ENCODE measurements around the gene POLE. TPM values are rescaled to one million over a fixed set of nuclear protein-coding genes. Genes with fewer than 3 reads are reported as not detected.

POLE gene
- total RNA-seq, 1 experiment from 2014 or later: 144 TPM

GRCh38 chr12:132593521-132593920 is 93.6 kb downstream of the POLE start (continued):
- no peak for TF ChIP-seq CREB1 (CRISPR knock-in tag; IDR thresholded peaks at IDR 0.05)
- no peak for TF ChIP-seq STAT6 (CRISPR knock-in tag; conservative IDR thresholded peaks at IDR 0.05; ENCODE audit: low read depth)
- no peak for TF ChIP-seq ZNF121 (CRISPR knock-in tag; IDR thresholded peaks at IDR 0.05)
- no peak for TF ChIP-seq ZNF138 (CRISPR knock-in tag; conservative IDR thresholded peaks at IDR 0.05)
- no peak for TF ChIP-seq NR2C2 (CRISPR knock-in tag; IDR thresholded peaks at IDR 0.05)
- TF ChIP-seq FOXP1 (CRISPR knock-in tag; IDR thresholded peaks at IDR 0.05; ENCODE audit: borderline replicate concordance): no peak
- no peak for TF ChIP-seq ELF4 (CRISPR knock-in tag; IDR thresholded peaks at IDR 0.05; ENCODE audit: low read depth)
- TF ChIP-seq ZNF512 (CRISPR knock-in tag; IDR thresholded peaks at IDR 0.05; ENCODE audit: borderline replicate concordance): no peak
- TF ChIP-seq NR3C1 (CRISPR knock-in tag; conservative IDR thresholded peaks at IDR 0.05; ENCODE audit: low read depth): no peak
- no peak for TF ChIP-seq ETV6 (CRISPR knock-in tag; IDR thresholded peaks at IDR 0.05)
- no peak for TF ChIP-seq GRHL2 (CRISPR knock-in tag; IDR thresholded peaks at IDR 0.05; ENCODE audit: insufficient replicate concordance, severe bottlenecking)

GRCh38 chr12:132593071-132593470 is 94.1 kb downstream of the POLE start:
- POLR2A ChIA-PET: no interaction called here
- peaks cover 96% of the 10 kb centered on the region for H3K27me3 Mint-ChIP-seq (ENCODE audit: low read depth)
- peaks cover 5% of the 10 kb centered on the region for H3K9me3 Mint-ChIP-seq
- CTCF ChIA-PET: interaction anchor here (1.1 to 1.6 kb wide), 3 partner anchors 22 to 179 kb away, joined by 3 read pairs; no protein-coding TSS in a partner anchor
- TF ChIP-seq ESRRA (CRISPR knock-in tag; IDR thresholded peaks at IDR 0.05; ENCODE audit: borderline replicate concordance) (no peak), ZNF263 (CRISPR knock-in tag; IDR thresholded peaks at IDR 0.05; ENCODE audit: low read depth) (no peak), E2F5 (CRISPR knock-in tag; IDR thresholded peaks at IDR 0.05) (no peak), RORB (CRISPR knock-in tag; IDR thresholded peaks at IDR 0.05) (no peak), ZNF512 (CRISPR knock-in tag; IDR thresholded peaks at IDR 0.05; ENCODE audit: borderline replicate concordance) (no peak), ZBTB43 (CRISPR knock-in tag; IDR thresholded peaks at IDR 0.05) (no peak), GTF2I (CRISPR knock-in tag; conservative IDR thresholded peaks at IDR 0.05) (no peak)
- no peak overlapping the region for H3K4me3 Mint-ChIP-seq
- H3K27ac Mint-ChIP-seq: no peak overlapping the region
- no peaks in the 10 kb centered on the region for H3K36me3 Mint-ChIP-seq
- H3K4me1 Mint-ChIP-seq: peaks cover 4% of the 10 kb centered on the region; the same call in 1 of the 2 replicates
- DNase-seq (ENCODE audit: low spot score) (no peak), ATAC-seq (no peak)

Data from WTC11 (cell line).